ENCODE measurements around the gene PYY.

- no peak for TF ChIP-seq CTCF (IDR thresholded peaks at IDR 0.05)
- TF ChIP-seq POLR2A (IDR thresholded peaks at IDR 0.05) = no peak
These were observed 41.0 kb downstream of the PYY start for GRCh38 chr17:43912635-43913304.

All from tibial nerve (tissue), 3 donors.